Measurements from ENCODE around the gene BRCA2.

- TF ChIP-seq CTCF (IDR thresholded peaks at IDR 0.05) (no peak), POLR2A (IDR thresholded peaks at IDR 0.05) (no peak)
Observed at GRCh38 chr13:32431361-32431760, 116.1 kb downstream of the BRCA2 start.

Measured in right lobe of liver (tissue), 4 donors.